Glutamatergic neuron (in vitro differentiated cells): ENCODE data around the gene ACBD6. TPM values are rescaled to one million over a fixed set of nuclear protein-coding genes. Genes with fewer than 3 reads are reported as not detected.
A peak's percentile ranks its signal among the peaks of the same experiment; 100 is the strongest.

ENCODE experiments used
- DNase-seq: peaks from one replicate; pipeline ENCODE4 v3.0.0; 2022
- H3K27ac Mint-ChIP-seq: one replicate; pipeline ENCODE4 v1.8.0; 2020; ENCODE audit warnings: mild to moderate bottlenecking, mixed read lengths, inconsistent platforms; ENCODE audit not compliant: unreplicated experiment
- H3K27me3 Mint-ChIP-seq: one replicate; pipeline ENCODE4 v1.8.0; 2020; ENCODE audit warnings: mild to moderate bottlenecking, moderate library complexity, mixed read lengths, inconsistent platforms; ENCODE audit not compliant: unreplicated experiment
- H3K36me3 Mint-ChIP-seq: one replicate; pipeline ENCODE4 v1.8.0; 2020; ENCODE audit warnings: mild to moderate bottlenecking, mixed read lengths, inconsistent platforms; ENCODE audit not compliant: unreplicated experiment
- H3K4me1 Mint-ChIP-seq: one replicate; pipeline ENCODE4 v1.8.0; 2020; ENCODE audit warnings: mild to moderate bottlenecking, low read depth, mixed read lengths, inconsistent platforms; ENCODE audit not compliant: unreplicated experiment
- H3K4me3 Mint-ChIP-seq: one replicate; pipeline ENCODE4 v1.8.0; 2020; ENCODE audit warnings: mild to moderate bottlenecking, mixed read lengths, inconsistent platforms; ENCODE audit not compliant: unreplicated experiment
- H3K9me3 Mint-ChIP-seq: one replicate; pipeline ENCODE4 v1.8.0; 2020; ENCODE audit warnings: mild to moderate bottlenecking, moderate library complexity, mixed read lengths, inconsistent platforms; ENCODE audit not compliant: unreplicated experiment
- CTCF ChIP-seq: fragments of 200-600 bp; sonication (generic); IDR thresholded peaks from one replicate; pipeline ENCODE4 v1.5.0; 2021; ENCODE audit not compliant: partially characterized antibody, unreplicated experiment
- total RNA-seq: library from RNA; stranded (reverse); fragmentation: NEBNext Ultra II Directional; extraction: Animal tissue kit (Norgen Biotek cat#: 25700); gene quantifications from one replicate; pipeline ENCODE4 v1.2.1, GENCODE V29; 2021; ENCODE audit not compliant: unreplicated experiment

Gene ACBD6
- total RNA-seq, 1 donor from 2014 or later, result 52.9 TPM

DNA sequence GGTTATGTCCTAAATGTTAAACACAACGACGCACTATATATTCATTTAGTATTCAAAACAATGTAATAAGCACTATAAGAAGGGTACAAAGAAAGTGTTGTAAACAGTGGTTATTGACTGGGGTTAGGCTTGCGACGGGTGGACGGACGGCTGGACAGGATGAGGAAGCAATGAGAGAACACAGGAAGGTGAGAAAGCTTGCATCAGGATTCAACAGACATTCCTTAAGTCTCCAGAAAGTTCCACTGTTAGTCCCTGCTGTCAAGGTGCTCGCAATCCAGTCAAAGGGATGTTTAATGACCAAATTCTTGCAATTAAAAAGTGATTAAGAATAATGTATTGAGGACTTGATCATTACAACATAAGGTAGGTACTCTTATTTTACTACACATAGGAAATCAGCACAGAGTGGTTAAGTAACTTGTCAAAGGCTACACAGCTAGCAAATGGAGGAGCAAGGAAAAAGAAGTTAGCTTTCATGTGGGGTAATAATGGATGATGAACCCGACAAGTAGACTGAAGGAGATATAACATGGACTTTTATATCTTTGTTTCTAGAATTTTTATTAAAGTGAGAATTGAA, 994 bp upstream of the ACBD6 start:
- TF ChIP-seq CTCF, result no peak
- Mint-ChIP-seq H3K36me3 (no peaks in the 10 kb centered on the region), H3K4me1 (peaks cover 5% of the 10 kb centered on the region), H3K27me3 (peaks cover 5% of the 10 kb centered on the region), H3K4me3 (peak overlapping the region; percentile 87), H3K27ac (peak overlapping the region; percentile 80), H3K9me3 (peaks cover 4% of the 10 kb centered on the region)
- no peak for DNase-seq

GRCh38 chr1:180501865-180502360, 464 bp downstream of the ACBD6 start:
- Mint-ChIP-seq H3K4me1 (peaks cover 5% of the 10 kb centered on the region), H3K27me3 (peaks cover 5% of the 10 kb centered on the region), H3K36me3 (no peaks in the 10 kb centered on the region), H3K9me3 (peaks cover 4% of the 10 kb centered on the region), H3K27ac (peak overlapping the region; percentile 92), H3K4me3 (peak overlapping the region; percentile 99)
- TF ChIP-seq CTCF, result no peak
- no peak for DNase-seq

- TF ChIP-seq CTCF, result no peak
- H3K36me3 Mint-ChIP-seq, result no peaks in the 10 kb centered on the region
- H3K27ac Mint-ChIP-seq, result no peak overlapping the region
- H3K9me3 Mint-ChIP-seq, result peaks cover 4% of the 10 kb centered on the region
- peaks cover 5% of the 10 kb centered on the region for H3K27me3 Mint-ChIP-seq
- H3K4me3 Mint-ChIP-seq, result peak overlapping the region; percentile 57
- H3K4me1 Mint-ChIP-seq, result peaks cover 5% of the 10 kb centered on the region
- no peak for DNase-seq
Observed at GRCh38 chr1:180500689-180501088, 1.7 kb downstream of the ACBD6 start.

DNA sequence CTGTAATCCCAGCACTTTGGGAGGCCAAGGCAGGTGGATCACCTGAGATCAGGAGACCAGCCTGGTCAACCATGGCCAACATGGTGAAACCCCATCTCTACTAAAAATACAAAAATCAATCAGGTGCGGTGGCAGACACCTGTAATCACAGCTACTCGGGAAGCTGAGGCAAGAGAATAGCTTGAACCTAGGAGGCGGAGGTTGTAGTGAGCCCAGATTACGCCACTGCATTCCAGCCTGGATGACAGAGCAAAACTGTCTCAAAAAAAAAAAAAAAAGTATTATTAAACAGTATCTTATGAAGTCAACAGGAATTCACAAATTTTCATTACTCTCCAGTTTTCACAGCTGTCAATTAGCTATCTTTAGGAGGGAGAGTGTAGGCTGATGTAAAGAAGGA, 3.8 kb downstream of the ACBD6 start:
- no peak for TF ChIP-seq CTCF
- H3K36me3 Mint-ChIP-seq, result no peaks in the 10 kb centered on the region

DNA sequence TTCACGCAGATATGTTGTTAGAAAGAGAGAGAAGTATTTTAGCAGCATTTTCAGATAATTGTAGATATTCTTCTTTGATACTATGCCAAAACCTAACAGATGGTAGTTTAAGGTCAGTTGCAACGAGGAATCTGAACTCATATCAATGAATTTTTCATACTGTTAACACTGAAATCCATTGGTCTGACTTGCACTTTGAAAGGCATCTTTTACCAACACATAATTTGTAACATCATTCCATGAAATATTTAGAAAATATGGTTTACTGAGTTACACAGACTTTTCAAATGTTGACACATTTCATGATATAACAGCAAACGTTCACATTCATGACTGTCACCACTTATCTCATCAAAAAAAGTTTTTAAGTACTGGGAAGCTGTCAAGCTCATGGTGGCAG, 4.6 kb downstream of the ACBD6 start:
- Mint-ChIP-seq H3K4me1 (peaks cover 5% of the 10 kb centered on the region), H3K27ac (no peak overlapping the region), H3K4me3 (no peak overlapping the region), H3K36me3 (no peaks in the 10 kb centered on the region), H3K27me3 (peaks cover 5% of the 10 kb centered on the region), H3K9me3 (peaks cover 3% of the 10 kb centered on the region)
- TF ChIP-seq CTCF, result no peak
- DNase-seq, result no peak

More for the DNA sequence above, 3.8 kb downstream of the ACBD6 start:
- Mint-ChIP-seq H3K4me1 (peaks cover 5% of the 10 kb centered on the region), H3K9me3 (peaks cover 4% of the 10 kb centered on the region), H3K4me3 (no peak overlapping the region), H3K27me3 (peaks cover 5% of the 10 kb centered on the region), H3K27ac (no peak overlapping the region)
- DNase-seq, result no peak
